Fibroblast of lung (primary cell): Measurements from ENCODE around the gene TMBIM6. TPM values are rescaled to one million over a fixed set of nuclear protein-coding genes. Genes with fewer than 3 reads are reported as not detected.
"Not testable (repeated sequence)": the region's sequence is repeated elsewhere in the genome, so short reads cannot be mapped to it uniquely, and the experiment has no call there.

Source experiments
- DNase-seq, 2 donors: peaks; one replicate each; pipeline versions ENCODE4 v3.0.0 to v3.0.0-alpha.2; 2010; ENCODE audit warnings: low read depth in 2 of 2
- H2AFZ ChIP-seq: 2 replicates; pipeline ENCODE4 v1.5.1; 2012; ENCODE audit warnings: low read length, control low read depth, inconsistent platforms
- H3K27ac ChIP-seq: 2 replicates; pipeline ENCODE4 v1.5.1; 2011; ENCODE audit warnings: low read length, control low read depth; ENCODE audit not compliant: insufficient read depth
- H3K27me3 ChIP-seq: 2 replicates; pipeline ENCODE4 v1.5.1; 2011; ENCODE audit warnings: mild to moderate bottlenecking, low read length; ENCODE audit not compliant: control insufficient read depth, insufficient read depth
- H3K36me3 ChIP-seq: 2 replicates; pipeline ENCODE4 v1.5.1; 2011; ENCODE audit warnings: low read length; ENCODE audit not compliant: control insufficient read depth, insufficient read depth
- H3K4me1 ChIP-seq: 2 replicates; pipeline ENCODE4 v1.5.1; 2011; ENCODE audit warnings: low read length; ENCODE audit not compliant: control insufficient read depth, insufficient read depth; ENCODE audit errors: extremely low read depth
- H3K4me2 ChIP-seq: 2 replicates; pipeline ENCODE4 v1.5.1; 2011; ENCODE audit warnings: low read length, control low read depth; ENCODE audit not compliant: insufficient read depth; ENCODE audit errors: extremely low read depth
- H3K4me3 ChIP-seq, 4 experiments: fragments of 200-600 bp in 1 of 4; sonication (generic) in 1 of 4; replicated peaks in 1 of 4; 2 replicates each; pipeline ENCODE4 v1.5.1; 2011 to 2016; ENCODE audit warnings: low read length in 4 of 4, low read depth in 3 of 4, mild to moderate bottlenecking in 3 of 4, control low read depth in 2 of 4, inconsistent platforms in 1 of 4, mixed read lengths in 1 of 4; ENCODE audit not compliant: insufficient read depth in 1 of 4; ENCODE audit errors: control extremely low read depth in 1 of 4
- H3K79me2 ChIP-seq: 2 replicates; pipeline ENCODE4 v1.5.1; 2012; ENCODE audit warnings: mild to moderate bottlenecking, low read length, inconsistent platforms; ENCODE audit not compliant: control insufficient read depth, insufficient read depth
- H3K9ac ChIP-seq: 2 replicates; pipeline ENCODE4 v1.5.1; 2011; ENCODE audit warnings: mild to moderate bottlenecking, low read length, control low read depth; ENCODE audit not compliant: insufficient read depth
- H3K9me3 ChIP-seq: 2 replicates; pipeline ENCODE4 v1.5.1; 2012; ENCODE audit warnings: low read depth, low read length; ENCODE audit not compliant: control insufficient read depth, insufficient read depth
- H4K20me1 ChIP-seq: 2 replicates; pipeline ENCODE4 v1.5.1; 2011; ENCODE audit warnings: low read length; ENCODE audit not compliant: control insufficient read depth, insufficient read depth; ENCODE audit errors: extremely low read depth
- CTCF ChIP-seq, 2 donors: IDR thresholded peaks in 1 of 2; conservative IDR thresholded peaks in 1 of 2; 1 replicate in 1 of 2; 2 replicates in 1 of 2; pipeline ENCODE4 v1.5.1; 2011 to 2012; ENCODE audit warnings: low read length in 2 of 2, control low read depth in 1 of 2, inconsistent platforms in 1 of 2, low read depth in 1 of 2, mild to moderate bottlenecking in 1 of 2
- EZH2 ChIP-seq: IDR thresholded peaks from 2 replicates; pipeline ENCODE4 v1.5.1; 2012; ENCODE audit warnings: low read length, control low read depth, mild to moderate bottlenecking; ENCODE audit errors: missing control alignments
- polyA plus RNA-seq, 2 donors: library from polyadenylated mRNA; depleted of rRNA in 1 of 2; stranded (reverse) in 1 of 2; unstranded in 1 of 2; fragments of >200 nt; gene quantifications; 2 replicates each; pipeline ENCODE4 v1.2.1, GENCODE V29; 2011 to 2012; ENCODE audit warnings: missing spikeins in 1 of 2
- total RNA-seq: library from RNA; depleted of rRNA; stranded (reverse); fragments of >200 nt; gene quantifications from 2 replicates; pipeline ENCODE4 v1.2.1, GENCODE V29; 2014

Gene TMBIM6
- total and polyA plus RNA-seq, 2 donors (not counting 1 experiment from before 2014, with no cell fraction given) = 432 to 879 TPM

- Histone ChIP-seq H3K4me3 (no peak overlapping the region), H3K9me3 (no peaks in the 10 kb centered on the region)
Measured at GRCh38 chr12:49733219-49734017, 7.9 kb upstream of the TMBIM6 start.

GRCh38 chr12:49734900-49735299 is 6.5 kb upstream of the TMBIM6 start:
- not testable (repeated sequence) for H3K9ac ChIP-seq, H2AFZ ChIP-seq, H3K4me2 ChIP-seq, H3K4me3 ChIP-seq, H3K27me3 ChIP-seq, H3K27ac ChIP-seq, H3K4me1 ChIP-seq, H3K79me2 ChIP-seq, H3K9me3 ChIP-seq, H4K20me1 ChIP-seq, H3K36me3 ChIP-seq, DNase-seq

More at GRCh38 chr12:49733219-49734017, 7.9 kb upstream of the TMBIM6 start:
- no peak overlapping the region for H2AFZ ChIP-seq
- DNase-seq = no peak
- peaks cover 5% of the 10 kb centered on the region for H3K27me3 ChIP-seq
- H4K20me1 ChIP-seq = no peaks in the 10 kb centered on the region
- H3K79me2 ChIP-seq = no peaks in the 10 kb centered on the region
- no peak overlapping the region for H3K27ac ChIP-seq
- H3K9ac ChIP-seq = no peak overlapping the region
- no peak for TF ChIP-seq EZH2
- TF ChIP-seq CTCF (conservative IDR thresholded peaks at IDR 0.05 in 1 of 2, IDR thresholded peaks at IDR 0.05 in 1 of 2; ENCODE audit: low read depth in 1 of 2, low read length in 2 of 2) = no peak
- H3K36me3 ChIP-seq = no peaks in the 10 kb centered on the region
- H3K4me1 ChIP-seq = no peaks in the 10 kb centered on the region
- H3K4me2 ChIP-seq = no peak overlapping the region

- DNase-seq = peak in 1 of 2 donors; percentile 50
- H3K9me3 ChIP-seq, H2AFZ ChIP-seq, H3K27ac ChIP-seq, H3K4me3 ChIP-seq, H3K36me3 ChIP-seq, H3K27me3 ChIP-seq, H3K4me2 ChIP-seq, H3K4me1 ChIP-seq, H3K9ac ChIP-seq, H4K20me1 ChIP-seq: not testable (repeated sequence)
- peaks cover 23% of the 10 kb centered on the region for H3K79me2 ChIP-seq
Measured at GRCh38 chr12:49738721-49739120, 2.6 kb upstream of the TMBIM6 start.

GRCh38 chr12:49740277-49740676 is 1.1 kb upstream of the TMBIM6 start:
- not testable (repeated sequence) for H2AFZ ChIP-seq, H3K36me3 ChIP-seq, H3K4me2 ChIP-seq, H4K20me1 ChIP-seq, H3K9me3 ChIP-seq, H3K9ac ChIP-seq, H3K27me3 ChIP-seq, DNase-seq, H3K4me1 ChIP-seq, H3K27ac ChIP-seq, H3K4me3 ChIP-seq
- H3K79me2 ChIP-seq = peaks cover 39% of the 10 kb centered on the region
